HFFc6 (cell line): Measurements from ENCODE around the gene CXADR. TPM values are rescaled to one million over a fixed set of nuclear protein-coding genes. Genes with fewer than 3 reads are reported as not detected.

Experiments
- DNase-seq: peaks from one replicate; pipeline ENCODE4 v3.0.0-alpha.2; 2018
- H3K27ac Mint-ChIP-seq: 2 replicates; pipeline ENCODE4 v1.8.0; 2020; ENCODE audit warnings: mild to moderate bottlenecking, mixed read lengths
- H3K27me3 Mint-ChIP-seq: 2 replicates; pipeline ENCODE4 v1.8.0; 2021; ENCODE audit warnings: mild to moderate bottlenecking, moderate library complexity, mixed read lengths; ENCODE audit not compliant: insufficient read depth
- H3K36me3 Mint-ChIP-seq: 2 replicates; pipeline ENCODE4 v1.8.0; 2021; ENCODE audit warnings: low read depth, mixed read lengths
- H3K4me1 Mint-ChIP-seq: 2 replicates; pipeline ENCODE4 v1.8.0; 2020; ENCODE audit warnings: low read depth, mixed read lengths
- H3K4me3 Mint-ChIP-seq: 2 replicates; pipeline ENCODE4 v1.8.0; 2020; ENCODE audit warnings: mild to moderate bottlenecking, moderate library complexity, mixed read lengths
- H3K9me3 Mint-ChIP-seq: 2 replicates; pipeline ENCODE4 v1.8.0; 2020; ENCODE audit warnings: mild to moderate bottlenecking, mixed read lengths
- CTCF ChIP-seq: fragments of 200-600 bp; sonication (generic); IDR thresholded peaks from 2 replicates; pipeline ENCODE4 v1.5.0; 2021; ENCODE audit warnings: antibody characterized with exemption, mild to moderate bottlenecking
- total RNA-seq, 6 experiments: library from RNA; stranded (reverse); fragmentation: NEBNext Ultra II Directional; extraction: Animal tissue kit (Norgen Biotek cat#: 25700); gene quantifications; 2 replicates in 1 of 6; 3 replicates in 5 of 6; pipeline ENCODE4 v1.2.3, GENCODE V29; 2021

The CXADR gene
- total RNA-seq, 6 experiments from 2014 or later: 0.05 to 0.28 (median 0.09) TPM; not detected in 2

DNA sequence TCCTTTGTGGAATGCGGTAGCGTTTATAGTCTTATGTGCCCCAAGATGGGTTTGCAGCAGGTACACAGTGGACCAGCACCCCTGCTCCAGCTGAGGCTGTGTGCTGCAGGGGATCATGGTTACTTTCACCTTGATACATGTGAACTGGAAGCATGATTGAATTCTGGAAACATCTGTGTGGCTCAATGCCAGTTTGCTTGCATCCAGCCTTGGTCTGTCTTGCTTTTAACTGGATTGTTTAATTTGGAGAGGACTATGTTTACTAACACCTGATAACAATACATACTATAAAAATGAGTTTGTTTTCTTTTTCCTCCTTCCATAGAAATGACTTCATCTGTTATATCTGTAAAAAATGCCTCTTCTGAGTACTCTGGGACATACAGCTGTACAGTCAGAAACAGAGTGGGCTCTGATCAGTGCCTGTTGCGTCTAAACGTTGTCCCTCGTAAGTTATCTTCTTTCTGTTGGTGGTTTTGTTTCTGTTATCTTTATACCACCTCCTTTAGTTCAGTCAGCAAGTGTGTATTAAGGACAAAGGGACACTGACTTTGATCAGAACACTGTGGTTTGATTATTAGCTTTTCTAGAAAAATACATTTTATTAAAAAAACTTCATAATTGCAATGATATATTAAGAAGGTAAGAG lies 47.7 kb downstream of the CXADR start:
- no peak overlapping the region for H3K27ac Mint-ChIP-seq
- H3K9me3 Mint-ChIP-seq: no peaks in the 10 kb centered on the region
- no peaks in the 10 kb centered on the region; the same call in 1 of the 2 replicates for H3K27me3 Mint-ChIP-seq
- TF ChIP-seq CTCF: no peak
- H3K36me3 Mint-ChIP-seq: no peaks in the 10 kb centered on the region
- H3K4me1 Mint-ChIP-seq: no peaks in the 10 kb centered on the region
- no peak overlapping the region for H3K4me3 Mint-ChIP-seq
- DNase-seq: no peak

- Mint-ChIP-seq H3K9me3 (no peaks in the 10 kb centered on the region), H3K27ac (no peak overlapping the region), H3K4me3 (no peak overlapping the region), H3K4me1 (no peaks in the 10 kb centered on the region), H3K27me3 (peaks cover 11% of the 10 kb centered on the region; the same call in 1 of the 2 replicates), H3K36me3 (no peaks in the 10 kb centered on the region)
- DNase-seq: no peak
- TF ChIP-seq CTCF: no peak
Measured at GRCh38 chr21:17570786-17571185, 57.9 kb downstream of the CXADR start.

DNA sequence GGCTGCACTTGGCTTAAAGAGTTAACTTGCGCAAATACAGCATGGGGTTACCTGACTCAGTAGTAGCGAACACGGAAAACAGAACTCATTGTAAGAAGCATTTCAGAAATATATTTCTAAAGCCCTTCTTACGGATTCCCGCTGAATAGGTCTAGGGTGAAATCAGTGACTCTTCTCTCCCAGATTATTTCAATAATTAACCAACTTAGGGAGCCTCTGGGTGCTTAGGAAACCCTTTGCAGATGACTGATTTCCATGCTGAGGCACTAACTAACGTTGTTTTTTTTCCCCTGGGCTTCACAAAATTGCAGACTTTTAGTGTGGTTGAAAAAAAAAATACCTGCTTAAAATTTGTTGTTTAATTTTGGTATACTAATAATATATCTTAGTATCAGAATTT lies 59.6 kb downstream of the CXADR start:
- Mint-ChIP-seq H3K27me3 (peaks cover 13% of the 10 kb centered on the region; the same call in 1 of the 2 replicates), H3K36me3 (no peaks in the 10 kb centered on the region)

DNA sequence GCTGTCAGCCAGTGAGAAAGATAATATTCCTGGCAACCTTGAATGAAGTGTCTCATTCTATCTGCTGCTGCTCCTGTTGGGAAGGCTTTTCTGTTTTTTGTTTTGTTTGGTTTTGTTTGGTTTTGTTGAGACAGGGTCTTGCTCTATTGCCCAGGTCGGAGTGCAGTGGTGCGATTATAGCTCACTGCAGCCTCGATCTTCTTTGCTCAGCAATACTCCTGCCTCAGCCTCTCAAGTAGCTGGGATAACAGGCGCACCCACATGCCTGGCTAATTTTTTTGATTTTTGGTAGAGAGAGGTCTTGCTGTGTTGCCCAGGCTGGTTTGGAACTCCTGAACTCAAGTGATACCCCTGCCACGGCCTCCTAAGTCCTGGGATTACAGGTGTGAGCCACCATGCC lies 62.2 kb downstream of the CXADR start:
- H3K36me3 Mint-ChIP-seq: no peaks in the 10 kb centered on the region
- H3K4me1 Mint-ChIP-seq: no peaks in the 10 kb centered on the region
- TF ChIP-seq CTCF: no peak
- peaks cover 14% of the 10 kb centered on the region; the same call in 1 of the 2 replicates for H3K27me3 Mint-ChIP-seq
- H3K9me3 Mint-ChIP-seq: no peaks in the 10 kb centered on the region
- no peak overlapping the region for H3K4me3 Mint-ChIP-seq
- H3K27ac Mint-ChIP-seq: no peak overlapping the region
- no peak for DNase-seq

More for the DNA sequence above, 59.6 kb downstream of the CXADR start:
- no peaks in the 10 kb centered on the region for H3K9me3 Mint-ChIP-seq
- H3K4me3 Mint-ChIP-seq: no peak overlapping the region
- no peak for TF ChIP-seq CTCF
- DNase-seq: no peak
- H3K27ac Mint-ChIP-seq: no peak overlapping the region
- H3K4me1 Mint-ChIP-seq: no peaks in the 10 kb centered on the region

DNA sequence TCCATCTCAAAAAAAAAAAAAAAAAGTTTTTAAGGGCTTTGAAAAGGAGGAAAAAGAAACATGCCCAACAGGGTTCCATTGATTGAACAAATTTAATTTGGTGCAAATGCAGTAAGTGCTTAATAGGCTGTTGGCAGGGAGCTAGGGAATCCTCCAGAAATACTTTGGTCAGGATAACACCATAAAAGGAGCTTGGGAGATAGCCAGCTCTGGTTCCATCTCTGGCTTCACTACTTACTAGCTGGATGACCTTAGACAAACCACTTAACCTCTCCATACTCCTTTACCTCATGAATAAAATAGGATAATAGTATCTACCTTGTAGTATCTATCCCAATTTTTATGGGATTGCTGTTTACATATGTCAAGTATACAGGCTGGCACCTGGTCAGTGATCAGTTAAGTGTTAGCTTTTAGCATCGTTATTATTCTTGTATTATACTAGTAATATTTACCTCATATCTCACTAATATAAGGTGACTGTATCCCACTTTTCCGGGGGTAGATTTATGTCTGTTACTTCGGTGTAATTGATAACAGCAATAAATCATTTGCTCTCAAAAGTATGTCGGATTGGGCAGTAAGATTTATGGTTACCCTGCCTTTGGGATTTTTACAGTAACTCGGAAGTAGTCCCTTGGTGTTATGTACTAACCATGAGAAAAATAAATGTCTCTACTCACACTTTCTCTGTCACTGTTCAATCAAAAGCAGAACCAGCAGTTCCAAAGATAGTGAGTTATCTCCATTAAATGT lies 63.4 kb downstream of the CXADR start:
- no peak for TF ChIP-seq CTCF
- no peak overlapping the region for H3K27ac Mint-ChIP-seq
- H3K36me3 Mint-ChIP-seq: no peaks in the 10 kb centered on the region
- peaks cover 14% of the 10 kb centered on the region; the same call in 1 of the 2 replicates for H3K27me3 Mint-ChIP-seq
- no peaks in the 10 kb centered on the region for H3K9me3 Mint-ChIP-seq
- H3K4me3 Mint-ChIP-seq: no peak overlapping the region
- no peak for DNase-seq
- H3K4me1 Mint-ChIP-seq: no peaks in the 10 kb centered on the region
